NCI-H1105 treated with DMSO at 0.1 percent for 48 hours (cell line): ENCODE results near the gene KLHDC3.
"Not testable (repeated sequence)": the region's sequence is repeated elsewhere in the genome, so short reads cannot be mapped to it uniquely, and the experiment has no call there.

Experiments
- DNase-seq: peaks from one replicate; lab custom pipeline; 2025; lab: John Stamatoyannopoulos, UW

KLHDC3 gene

DNA sequence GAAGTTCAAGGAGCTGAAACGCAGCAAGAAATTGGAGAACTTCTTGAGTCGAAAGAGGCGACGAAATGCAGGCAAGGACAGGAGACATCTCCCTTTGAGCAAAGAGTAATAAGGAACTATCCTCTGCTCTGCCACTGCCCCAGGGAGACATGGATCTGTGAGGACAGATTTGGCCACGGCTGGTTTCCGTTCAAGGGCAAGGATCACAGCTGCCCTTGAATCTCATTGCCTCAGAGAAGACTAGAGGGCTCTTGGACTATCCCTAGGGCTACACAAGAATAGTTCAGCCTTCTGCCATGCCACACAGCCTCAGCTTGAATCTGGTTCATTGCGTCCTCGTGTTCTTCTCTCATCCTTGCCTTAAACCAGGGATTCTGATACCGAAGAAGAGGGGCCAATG lies 15.1 kb downstream of the KLHDC3 start:
- DNase-seq: no peak

DNA sequence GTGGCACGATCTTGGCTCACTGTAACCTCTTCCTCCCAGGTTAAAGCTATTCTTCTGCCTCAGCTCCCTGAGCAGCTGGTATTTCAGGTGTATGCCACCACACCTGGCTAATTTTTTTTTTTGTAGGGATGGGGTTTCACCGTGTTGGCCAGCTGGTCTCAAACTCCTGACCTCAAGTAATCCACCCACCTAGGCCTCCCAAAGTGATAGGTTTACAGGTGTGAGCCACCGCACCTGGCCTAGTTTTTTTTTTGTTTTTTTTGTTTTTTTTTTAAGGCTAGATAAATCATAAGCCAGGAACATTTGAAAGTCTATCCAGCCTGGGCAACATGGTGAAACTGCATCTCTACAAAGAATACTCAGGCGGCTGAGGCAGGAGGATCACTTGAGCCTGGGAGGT lies 18.3 kb downstream of the KLHDC3 start:
- DNase-seq: no peak

DNA sequence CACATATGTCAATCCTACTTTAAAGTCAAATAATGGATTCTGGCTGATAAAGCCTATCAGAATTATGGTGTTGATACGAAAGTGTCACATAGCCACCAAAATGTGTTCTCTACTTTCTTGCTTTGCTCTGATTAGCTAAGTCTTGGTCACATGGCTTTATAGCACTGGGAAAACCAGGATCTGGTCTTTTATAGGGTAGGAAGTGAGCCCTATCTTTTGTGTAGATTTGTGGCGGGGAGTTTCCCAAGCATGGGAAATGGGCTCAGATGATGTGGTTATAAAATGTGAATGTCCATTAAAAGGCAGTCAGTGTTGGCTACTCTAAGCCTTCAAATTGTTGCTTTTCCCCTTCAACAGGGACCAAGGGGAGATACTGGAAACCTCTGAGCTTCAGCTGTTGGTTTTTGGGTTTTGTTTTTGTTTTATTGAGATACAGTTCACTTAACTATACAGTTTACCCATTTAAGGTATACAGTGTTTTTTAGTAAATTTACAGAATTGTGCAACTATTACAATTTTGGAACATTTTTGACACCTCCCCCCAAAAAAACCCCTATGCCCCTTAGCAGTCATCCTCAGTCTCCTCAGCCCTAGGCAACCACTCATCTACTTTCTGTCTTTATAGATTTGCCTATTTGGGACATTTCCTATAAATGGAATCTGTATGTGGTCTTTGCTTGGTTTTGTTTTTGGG lies 19.6 kb downstream of the KLHDC3 start:
- no peak for DNase-seq

DNA sequence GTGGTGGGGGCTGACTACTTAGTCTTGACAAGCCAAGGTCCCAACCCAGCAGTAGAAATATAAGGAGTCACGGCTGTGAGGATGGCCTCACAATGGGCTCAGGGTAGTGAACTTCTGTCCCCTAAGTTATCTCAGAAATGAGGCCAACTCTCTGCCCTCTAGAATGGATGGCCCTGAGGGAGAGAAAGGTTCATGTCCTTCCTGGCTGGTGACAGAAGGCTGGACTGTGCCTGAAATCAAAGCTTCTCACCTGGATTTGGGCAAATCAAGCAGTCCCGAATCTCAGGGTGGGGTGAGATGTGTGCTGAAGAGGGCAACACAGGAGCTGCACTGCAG lies 20.1 kb downstream of the KLHDC3 start:
- no peak for DNase-seq

DNA sequence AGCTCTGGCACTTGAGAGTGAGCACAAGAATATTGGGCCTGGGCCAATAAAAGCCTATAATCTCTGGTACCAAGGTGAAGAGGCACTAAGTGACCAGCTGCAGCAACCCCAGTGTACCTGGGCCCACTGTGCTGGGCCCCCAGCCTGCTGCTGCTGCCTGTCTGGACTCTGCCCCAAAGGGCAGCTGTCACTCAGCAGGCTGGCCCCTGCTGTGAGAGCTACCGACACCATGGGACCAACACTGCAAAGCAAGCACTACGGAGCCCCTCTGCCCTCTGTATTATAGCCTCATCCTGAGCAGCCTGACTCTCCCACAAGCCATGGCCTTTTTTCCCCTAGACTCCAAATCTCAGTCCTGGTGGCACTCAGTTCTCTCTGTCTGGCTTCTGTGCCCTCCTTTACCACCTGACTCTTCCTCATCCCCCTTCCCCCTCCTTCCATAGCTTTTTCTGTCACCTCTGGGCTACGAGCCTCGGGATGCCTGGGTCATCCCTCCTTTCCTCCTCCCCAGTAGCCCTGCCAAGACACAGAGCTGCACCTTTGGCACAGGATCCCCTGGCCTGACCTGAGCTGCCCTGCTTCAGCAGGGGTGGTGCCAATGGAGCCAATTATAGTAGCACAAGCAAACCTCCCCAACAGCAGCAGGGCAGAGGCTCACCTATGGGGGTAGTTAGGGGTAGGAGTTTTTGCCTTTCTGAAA lies 21.6 kb downstream of the KLHDC3 start:
- no peak for DNase-seq

DNA sequence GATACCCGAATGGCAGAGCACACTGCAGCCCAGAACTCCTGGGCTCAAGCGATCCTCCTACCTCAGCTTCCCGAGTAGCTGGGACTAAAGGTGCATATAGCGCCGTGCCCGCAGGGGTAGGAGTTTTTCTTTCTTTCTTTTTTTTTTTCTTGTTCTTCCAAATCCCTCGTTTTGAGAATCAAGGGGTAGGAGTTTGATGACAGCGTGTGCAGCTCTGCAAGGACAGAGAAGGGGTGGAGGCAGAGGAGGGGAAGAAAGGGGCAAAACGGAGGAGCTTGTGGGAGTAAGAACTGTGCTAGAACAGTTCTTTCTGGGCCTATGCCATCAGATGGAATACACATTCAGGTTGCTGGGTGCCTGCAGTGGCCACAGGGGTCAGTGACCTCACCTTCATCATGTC lies 22.7 kb downstream of the KLHDC3 start:
- DNase-seq: no peak

DNA sequence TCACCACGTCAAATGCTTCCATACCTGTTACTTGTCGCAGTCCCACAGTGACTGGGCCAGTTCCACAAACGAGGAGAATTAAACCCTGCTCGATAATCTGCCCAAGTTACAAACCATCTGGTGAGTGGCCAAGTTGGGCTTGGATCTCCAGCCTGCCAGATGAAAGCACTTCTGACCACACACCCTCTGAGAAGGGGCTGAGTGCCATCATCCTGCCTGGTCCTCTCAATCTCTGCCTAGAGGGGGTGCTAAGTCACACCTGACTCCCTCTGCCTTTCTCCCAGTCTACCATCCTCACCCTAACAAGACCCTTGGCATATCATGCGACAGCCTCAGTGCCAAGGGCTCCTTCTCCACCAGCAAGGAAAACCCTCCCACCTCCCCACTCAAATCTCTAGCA lies 23.1 kb downstream of the KLHDC3 start:
- DNase-seq: no peak

DNA sequence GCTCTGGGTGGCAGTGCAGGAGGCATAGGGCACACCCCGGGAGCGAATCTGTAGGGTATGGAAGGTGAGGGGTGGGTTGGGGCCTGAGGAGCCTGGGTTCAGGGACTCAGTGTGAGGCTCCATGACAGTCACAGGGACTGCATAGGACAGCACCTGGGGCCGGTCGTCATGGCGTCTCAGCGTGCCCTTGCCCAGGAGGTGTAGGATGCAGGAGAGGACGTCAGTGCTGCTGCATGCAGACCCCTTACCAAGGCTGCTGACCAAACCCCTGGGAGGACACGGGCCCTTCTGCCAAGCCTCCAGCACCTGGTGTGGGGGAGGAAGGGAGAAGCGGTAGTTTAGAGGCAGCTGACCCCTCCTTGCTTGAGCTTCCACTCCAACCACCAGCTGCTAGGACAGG lies 23.7 kb downstream of the KLHDC3 start:
- DNase-seq: no peak

DNA sequence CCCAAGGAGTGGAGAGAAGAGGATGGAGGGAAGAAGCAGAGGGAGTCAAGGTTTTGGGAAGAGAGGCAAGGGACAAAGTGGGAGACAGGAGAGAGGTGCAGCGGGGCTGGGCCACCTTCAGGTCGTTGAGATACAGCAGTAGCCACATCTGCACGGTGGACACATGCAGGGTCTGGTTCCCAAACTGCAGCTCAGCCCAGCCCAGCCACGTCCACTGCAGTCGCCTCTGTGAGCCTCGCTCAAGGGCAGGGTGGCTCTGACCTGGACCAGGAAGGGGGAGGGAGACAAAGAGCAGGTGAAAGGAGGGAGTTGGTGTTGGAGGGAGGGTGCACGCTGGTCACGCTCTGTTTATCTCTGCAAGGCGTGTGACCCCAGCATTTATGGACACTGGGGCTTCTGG lies 24.7 kb downstream of the KLHDC3 start:
- DNase-seq: no peak

DNA sequence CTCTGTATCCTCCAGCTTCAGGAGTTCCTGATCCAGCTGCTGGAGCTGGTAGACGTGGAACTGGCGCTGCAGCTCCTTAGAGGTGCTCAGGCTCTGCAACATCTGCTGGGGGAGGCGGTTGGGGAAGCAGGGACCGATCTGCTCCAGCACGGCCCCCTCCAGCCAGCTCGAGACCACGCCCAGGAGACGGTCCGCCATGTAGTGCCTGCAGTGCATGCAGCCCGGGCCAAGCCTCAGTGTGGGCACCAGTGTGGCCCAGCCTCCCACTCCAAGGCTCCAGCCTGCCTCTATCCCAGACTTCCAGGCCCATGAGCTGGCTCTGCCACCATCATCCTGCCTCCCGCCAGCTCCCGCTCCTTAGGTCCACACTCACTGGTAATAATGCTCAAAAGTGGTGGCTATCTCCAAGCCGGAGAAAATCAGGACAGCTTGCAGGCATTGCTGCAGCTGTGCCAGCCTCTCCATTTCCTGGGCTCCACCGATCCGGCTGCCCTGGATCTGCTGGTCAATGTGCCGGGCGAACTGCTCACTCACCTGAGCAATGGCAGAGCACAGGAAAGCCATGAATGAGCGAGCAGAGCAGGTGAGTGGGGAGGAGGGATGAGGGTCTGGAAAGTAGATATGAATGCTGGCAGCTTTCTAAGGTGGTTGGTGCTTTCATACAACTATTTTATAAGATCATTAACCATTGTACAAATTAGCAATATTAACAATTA lies 26.7 kb downstream of the KLHDC3 start:
- DNase-seq: no peak

DNA sequence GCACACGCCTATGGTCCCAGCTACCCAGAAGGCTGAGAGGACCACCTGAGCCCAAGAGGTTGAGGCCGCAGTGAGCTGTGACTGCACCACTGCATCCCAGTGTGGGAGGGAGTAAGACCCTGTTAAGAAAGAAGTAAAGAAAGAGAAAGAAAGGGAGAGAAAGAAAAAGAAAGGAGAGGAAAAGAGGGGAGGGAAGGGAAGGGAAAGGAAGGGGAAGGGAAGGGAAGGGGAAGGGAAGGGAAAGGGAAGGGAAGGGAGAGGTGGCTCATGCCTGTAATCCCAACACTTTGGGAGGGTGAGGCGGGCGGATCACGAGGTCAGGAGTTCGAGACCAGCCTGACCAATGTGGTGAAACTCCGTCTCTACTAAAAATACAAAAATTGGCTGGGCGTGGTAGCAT lies 27.4 kb downstream of the KLHDC3 start:
- DNase-seq: not testable (repeated sequence)

DNA sequence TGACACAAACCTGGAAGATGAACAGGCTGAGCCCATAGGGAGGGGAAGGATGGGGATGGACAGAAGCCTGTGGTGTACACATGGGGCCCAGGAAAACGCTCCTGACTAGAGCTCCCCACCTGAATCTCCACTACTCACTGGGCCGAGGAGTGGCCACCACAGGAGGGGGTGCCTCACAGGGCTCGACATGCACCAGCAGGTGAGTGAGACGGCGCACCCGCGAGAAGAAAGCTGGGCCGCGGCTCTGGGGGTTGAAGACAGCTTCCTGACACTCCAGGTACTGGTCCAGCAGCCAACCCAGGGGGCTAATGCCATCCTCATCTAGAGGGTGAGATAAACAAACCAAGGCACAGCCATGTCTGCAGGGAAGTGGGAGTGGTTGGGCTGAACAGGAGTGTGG lies 29.3 kb downstream of the KLHDC3 start:
- no peak for DNase-seq

DNA sequence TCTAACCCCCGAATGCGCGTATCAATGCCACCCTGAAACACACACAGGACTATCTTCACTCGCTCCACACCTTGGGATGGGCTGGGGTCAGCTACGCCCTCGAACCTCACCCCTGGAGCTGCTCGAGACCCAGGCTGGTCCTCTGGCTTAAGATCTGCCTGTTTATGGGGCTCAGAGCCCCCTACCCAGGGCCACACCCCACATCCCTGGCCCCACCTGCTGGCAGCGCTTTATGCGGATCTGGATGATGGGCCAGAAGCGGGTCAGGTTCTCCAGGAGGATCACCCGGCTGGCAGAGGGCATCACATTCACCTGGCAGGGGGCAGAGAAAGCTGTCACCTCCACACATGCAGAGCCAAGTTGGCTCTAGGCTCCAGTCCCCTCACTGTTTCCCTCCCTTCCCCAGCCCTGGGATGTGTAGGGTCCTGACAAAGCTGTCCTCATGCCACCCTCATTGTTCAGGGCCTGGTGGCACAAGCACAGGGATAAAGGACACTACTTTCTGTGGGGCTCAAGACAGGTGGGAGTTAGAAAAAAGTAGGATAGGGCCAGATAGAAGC lies 31.4 kb downstream of the KLHDC3 start:
- DNase-seq: no peak

DNA sequence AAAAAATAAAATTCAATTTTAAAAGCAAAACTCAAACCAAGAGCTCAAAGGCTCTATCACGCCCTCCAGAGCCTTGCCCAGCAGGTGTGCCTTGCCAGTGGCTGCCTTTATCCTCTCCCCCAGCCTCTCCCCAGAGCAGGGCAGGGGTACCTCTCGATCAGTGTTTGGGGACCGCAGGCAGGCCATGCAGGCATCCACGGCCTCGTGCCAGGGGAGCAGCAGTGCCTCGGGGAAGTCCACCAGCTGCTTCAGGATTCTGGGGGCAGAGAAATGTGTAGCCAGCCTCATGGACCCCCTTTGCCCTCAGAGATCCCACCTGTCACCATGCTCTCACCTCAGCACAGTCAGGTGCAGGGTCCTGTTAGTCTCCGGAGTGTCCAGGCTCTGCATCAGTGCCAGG lies 33.9 kb downstream of the KLHDC3 start:
- DNase-seq: no peak

DNA sequence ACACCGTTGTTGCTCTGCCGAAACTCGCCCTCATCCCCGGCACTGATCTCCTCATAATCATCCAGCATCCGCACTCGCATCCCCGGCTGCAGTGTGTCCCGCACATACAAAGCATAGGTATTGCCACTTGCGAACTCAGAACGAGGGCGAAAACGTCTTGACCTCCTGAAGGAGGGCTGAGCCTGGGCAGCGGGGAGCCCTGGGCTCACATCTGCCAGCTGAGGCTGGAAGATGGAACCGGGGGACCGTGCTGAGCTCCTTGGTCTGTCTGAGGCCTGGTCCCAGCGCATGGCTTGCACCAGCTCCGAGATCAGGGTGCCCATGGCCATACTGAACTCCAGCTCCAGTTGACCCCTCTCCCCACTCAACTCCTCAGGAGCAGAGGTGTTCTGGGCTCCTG lies 36.9 kb downstream of the KLHDC3 start:
- no peak for DNase-seq

DNA sequence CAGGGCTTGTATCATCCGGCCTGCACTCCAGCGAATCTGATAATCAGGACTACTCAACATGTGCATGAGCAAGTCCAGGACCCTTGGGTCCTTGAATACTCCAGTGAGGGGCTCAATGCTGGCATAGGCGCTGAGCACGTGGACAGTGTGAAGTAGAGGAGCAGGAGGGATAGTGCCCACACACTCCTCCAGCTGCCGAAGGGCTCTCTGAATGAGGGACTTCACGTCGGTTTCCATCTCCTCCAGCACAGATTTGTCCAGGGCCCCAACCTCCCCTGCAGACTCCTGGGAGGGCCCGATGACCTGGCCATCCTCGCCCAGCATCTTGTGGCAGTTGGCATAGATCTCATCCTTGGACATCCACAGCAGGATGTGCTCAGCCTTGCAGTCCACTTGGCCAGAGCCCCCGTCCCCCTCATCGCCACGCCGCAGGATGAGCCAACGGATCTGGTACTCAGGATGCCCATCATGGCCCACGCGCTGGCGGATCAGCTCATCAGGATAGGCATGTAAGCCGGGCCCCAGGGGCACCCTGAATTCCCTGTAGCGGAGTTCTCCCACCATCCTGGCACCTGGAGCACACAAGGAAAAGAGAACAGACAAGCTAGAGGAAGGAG lies 38.3 kb downstream of the KLHDC3 start:
- no peak for DNase-seq

DNA sequence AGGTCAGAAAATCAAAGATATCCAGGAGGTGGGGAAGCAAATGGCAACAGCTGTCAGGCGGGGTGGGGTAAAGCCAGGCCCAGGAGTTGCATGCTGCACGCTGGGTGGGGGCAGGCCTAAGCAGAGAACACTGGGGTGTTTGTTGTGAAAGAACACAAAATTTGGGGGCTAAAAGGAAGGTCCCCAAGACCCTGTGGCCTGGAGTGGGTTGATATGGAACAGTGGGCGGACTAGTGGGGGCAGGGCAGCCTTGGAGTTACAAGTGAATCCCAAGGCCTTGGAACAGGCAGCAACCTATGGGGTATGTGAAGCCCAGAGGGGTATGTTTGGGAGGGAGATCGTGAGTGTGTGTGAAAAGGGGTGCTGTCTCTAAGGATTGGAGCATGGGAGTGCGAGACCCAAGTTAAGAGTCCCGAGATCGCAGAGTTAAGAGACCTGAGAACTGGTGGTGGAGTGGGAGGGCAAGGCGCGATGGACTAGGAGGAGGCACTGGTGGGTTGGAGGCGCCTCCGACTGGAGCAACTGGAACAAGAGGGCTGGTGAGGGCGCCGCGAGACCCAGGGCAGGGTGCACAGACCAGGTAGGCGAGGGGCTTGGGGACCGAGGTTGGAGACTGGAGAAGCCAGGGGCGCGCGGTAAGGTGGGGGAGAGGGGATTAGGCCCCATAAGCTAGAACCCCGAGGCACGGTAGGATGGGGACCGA lies 38.9 kb downstream of the KLHDC3 start:
- DNase-seq: no peak

DNA sequence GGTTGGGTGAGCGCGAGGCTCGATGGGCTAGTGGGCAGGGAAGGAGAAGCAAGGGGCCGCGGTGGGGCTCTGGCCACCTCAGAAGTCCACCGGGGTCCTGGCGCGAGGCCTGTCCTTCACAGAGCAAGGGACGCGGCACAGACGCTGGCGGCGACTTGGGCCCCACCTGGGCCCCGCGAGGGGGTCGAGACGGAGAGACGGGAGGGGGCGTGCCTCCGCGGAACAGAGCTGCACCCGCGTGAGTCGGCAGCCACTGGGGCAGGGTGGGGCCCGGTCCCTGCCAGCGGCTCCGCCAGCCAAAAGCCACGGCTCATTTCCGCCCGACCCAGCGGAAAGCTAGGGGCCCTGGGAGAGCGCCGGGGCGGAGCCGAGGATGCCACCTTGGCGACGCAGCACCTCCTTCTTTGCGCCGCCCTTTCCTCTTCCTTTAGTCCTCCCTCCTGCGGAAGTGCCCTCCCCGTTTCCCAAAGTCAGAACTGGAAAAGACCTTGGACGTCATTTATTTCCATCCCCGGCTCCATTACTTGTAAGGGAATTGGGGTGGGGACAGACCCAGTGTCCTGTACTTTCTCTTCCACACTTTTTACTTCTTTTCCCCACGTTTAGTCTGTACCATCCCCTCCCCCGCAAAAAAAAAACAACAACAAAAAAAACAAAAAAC lies 39.6 kb downstream of the KLHDC3 start, which contains the start of gene CUL7:
CUL7 (minus strand) TSS at position 307 of the 661 bp plus-strand sequence. CDS start 1,063 bp downstream, outside the sequence.
- peak; percentile 93 for DNase-seq

DNA sequence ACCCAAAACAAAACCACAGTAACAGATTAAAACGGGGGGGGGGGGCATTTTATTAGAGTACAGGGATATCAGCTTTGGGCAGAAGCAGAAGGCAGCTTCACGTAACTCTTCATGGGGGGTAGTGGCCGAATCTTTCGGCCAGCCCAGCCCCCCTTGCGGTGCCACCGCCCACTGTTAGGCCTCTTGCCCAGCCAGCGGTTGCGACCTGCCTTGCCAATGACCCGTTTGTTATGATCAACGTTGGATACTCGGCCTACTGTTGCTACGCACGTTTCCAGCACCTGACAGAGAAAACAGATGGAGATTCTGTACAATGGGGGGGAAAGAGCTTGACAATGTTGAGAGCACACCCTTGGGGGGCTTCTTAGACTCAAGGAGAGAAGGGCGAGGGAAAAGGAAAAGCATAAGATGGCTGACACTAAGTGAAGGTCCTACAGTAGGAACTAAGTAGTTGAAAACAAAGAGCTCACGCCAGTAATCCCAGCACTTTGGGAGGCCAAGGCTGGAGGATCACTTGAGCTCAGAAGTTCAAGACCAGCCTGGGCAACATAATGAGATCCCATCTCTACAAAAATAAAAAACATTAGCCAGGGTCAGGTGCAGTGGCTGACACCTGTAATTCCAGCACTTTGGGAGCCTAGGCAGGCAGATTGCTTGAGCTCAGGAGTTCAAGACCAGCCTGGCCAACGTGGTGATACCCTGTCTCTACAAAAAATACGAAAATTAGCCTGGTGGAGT lies 40.3 kb downstream of the KLHDC3 start:
- no peak for DNase-seq

DNA sequence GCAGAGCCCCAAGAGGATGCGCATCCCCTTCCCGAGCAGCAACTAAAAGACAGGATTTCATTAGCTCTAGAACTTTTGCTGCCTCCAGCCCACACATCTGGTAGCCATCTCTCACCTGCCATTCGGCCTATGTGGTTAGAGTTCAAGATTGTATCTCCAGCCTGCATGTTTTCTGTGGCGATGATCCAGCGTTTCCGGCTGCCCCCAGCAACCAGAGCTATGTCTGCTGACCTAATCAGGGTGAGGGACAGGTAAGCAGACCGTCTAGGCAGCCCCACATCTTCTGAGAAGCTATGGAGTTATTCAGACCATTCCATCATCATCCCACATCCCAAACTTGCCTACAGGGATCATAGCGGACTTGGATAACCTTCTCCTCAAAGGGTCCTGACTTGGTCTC lies 41.9 kb downstream of the KLHDC3 start:
- DNase-seq: no peak

DNA sequence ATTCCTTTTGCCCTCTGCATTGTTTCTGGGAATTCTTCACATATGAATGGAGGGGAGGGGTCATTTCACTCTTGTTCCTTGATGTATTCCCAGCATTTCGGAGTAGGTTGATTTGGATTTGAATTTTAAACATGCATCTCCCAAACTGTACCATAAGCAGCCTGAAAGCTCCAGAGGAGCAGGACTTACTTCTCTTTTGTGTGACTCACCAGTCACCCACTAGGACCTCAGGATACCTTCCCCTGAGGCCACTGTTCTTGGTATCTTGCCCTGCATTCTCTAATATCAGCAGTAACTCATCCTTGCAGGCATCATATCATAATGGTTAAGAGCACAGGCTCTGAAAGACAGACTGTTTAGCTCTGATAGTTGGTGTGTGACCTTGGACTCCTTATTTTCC lies 44.5 kb downstream of the KLHDC3 start:
- no peak for DNase-seq
